MM.1S (cell line): ENCODE results near the gene LBX2.

ENCODE experiments used
- CTCF ChIP-seq: fragments of 300-600 bp; sonication (generic); IDR thresholded peaks from 2 replicates; pipeline ENCODE4 v1.5.1; 2016; ENCODE audit warnings: antibody characterized with exemption, low read length, mixed read lengths
- EZH2 ChIP-seq: fragments of 300-600 bp; sonication (generic); optimal IDR thresholded peaks from 2 replicates; pipeline ENCODE3; 2017; ENCODE audit warnings: low read depth, mild to moderate bottlenecking, antibody characterized with exemption, low read length, mixed read lengths

- TF ChIP-seq CTCF (no peak), EZH2 (no peak)
Measured at GRCh38 chr2:74503506-74504475, 4.4 kb upstream of the LBX2 start.
